CD4-positive, CD25-positive, alpha-beta regulatory T cell (primary cell): Measurements from ENCODE around the gene CIITA. TPM values are rescaled to one million over a fixed set of nuclear protein-coding genes. Genes with fewer than 3 reads are reported as not detected.

Source experiments
- polyA plus RNA-seq, 4 donors: library from polyadenylated mRNA; unstranded; fragments of 300-500 nt; fragmentation: Illumina TruSeq; gene quantifications; one replicate each; pipeline ENCODE4 v1.2.3, GENCODE V29; 2021
- total RNA-seq: library from RNA; stranded (reverse); gene quantifications from one replicate; pipeline ENCODE4 v1.2.3, GENCODE V29; 2022

CIITA gene
- total and polyA plus RNA-seq, 5 donors from 2014 or later = 1.9 to 35.0 (median 3.3) TPM

Other genes with a start within 250 kb of the CIITA start
- gene TEKT5, start 182.3 kb upstream of the CIITA start, total RNA-seq = not detected
- gene TEKT5, start 182.3 kb upstream of the CIITA start, polyA plus RNA-seq = under 1 TPM in 1 of 4 donors, not detected in 3; 0.24 TPM
- 23.2 TPM for gene NUBP1, start 133.4 kb upstream of the CIITA start, total RNA-seq
- gene NUBP1, start 133.4 kb upstream of the CIITA start, polyA plus RNA-seq = 10 to 100 TPM; 37.3 to 44.4 (median 43.2) TPM
- 0.20 TPM for gene TVP23A, start 58.4 kb upstream of the CIITA start, total RNA-seq
- not detected for gene TVP23A, start 58.4 kb upstream of the CIITA start, polyA plus RNA-seq
- 15.7 TPM for gene DEXI, start 65.3 kb downstream of the CIITA start, total RNA-seq
- gene DEXI, start 65.3 kb downstream of the CIITA start, polyA plus RNA-seq = 10 to 100 TPM; 49.4 to 53.5 (median 51.8) TPM
- gene CLEC16A, start 67.4 kb downstream of the CIITA start, total RNA-seq = 38.9 TPM
- 10 to 100 TPM; 11.8 to 16.0 (median 12.1) TPM for gene CLEC16A, start 67.4 kb downstream of the CIITA start, polyA plus RNA-seq